ENCODE data around the gene CHRNA9. TPM values are rescaled to one million over a fixed set of nuclear protein-coding genes. Genes with fewer than 3 reads are reported as not detected.
"Not testable (repeated sequence)": the region's sequence is repeated elsewhere in the genome, so short reads cannot be mapped to it uniquely, and the experiment has no call there.

The CHRNA9 gene
- total RNA-seq, 1 donor from 2014 or later, result not detected

DNA sequence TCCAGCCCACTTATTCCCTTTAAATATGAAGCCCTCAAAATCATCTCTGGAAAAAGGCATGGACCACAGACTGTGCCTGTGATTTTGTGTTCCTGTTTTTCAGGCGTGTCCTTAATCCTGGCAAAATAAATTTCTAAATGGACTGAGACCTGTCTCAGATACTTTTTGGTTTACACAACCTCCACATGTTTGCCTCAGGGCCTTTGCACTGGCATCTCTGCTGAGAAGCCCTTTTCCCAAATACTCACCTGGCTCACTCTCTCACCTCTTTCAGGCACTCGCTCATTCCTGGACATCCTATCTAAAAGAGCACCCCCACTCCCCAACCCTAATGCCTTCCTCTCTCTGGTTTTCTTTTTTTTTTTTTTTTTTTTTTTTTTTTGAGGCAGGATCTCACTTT is 40.5 kb downstream of the CHRNA9 start:
- no peaks in the 10 kb centered on the region for H3K4me1 ChIP-seq (ENCODE audit: control insufficient read depth in 3 of 3, insufficient read depth in 3 of 3, low read length in 3 of 3)
- H3K9ac ChIP-seq (ENCODE audit: low read depth in 1 of 3, low read length in 3 of 3), result no peak overlapping the region
- H3K27ac ChIP-seq (ENCODE audit: low read depth, low read length), result no peak overlapping the region
- no peaks in the 10 kb centered on the region for H3K36me3 ChIP-seq (ENCODE audit: control insufficient read depth in 3 of 3, insufficient read depth in 3 of 3, low read length in 3 of 3)
- H3K27me3 ChIP-seq (ENCODE audit: control insufficient read depth in 3 of 3, insufficient read depth in 3 of 3, low read length in 3 of 3), result no peaks in the 10 kb centered on the region
- no peak overlapping the region for H3K4me3 ChIP-seq (ENCODE audit: low read length in 3 of 3)
- H3K9me3 ChIP-seq (ENCODE audit: control insufficient read depth in 3 of 3, low read length in 3 of 3), result no peaks in the 10 kb centered on the region

GRCh38 chr4:40377512-40378365 is 42.6 kb downstream of the CHRNA9 start:
- H3K4me3 ChIP-seq (ENCODE audit: low read length in 3 of 3), result no peak overlapping the region
- H3K27me3 ChIP-seq (ENCODE audit: control insufficient read depth in 3 of 3, insufficient read depth in 3 of 3, low read length in 3 of 3), result no peaks in the 10 kb centered on the region
- H3K4me1 ChIP-seq (ENCODE audit: control insufficient read depth in 3 of 3, insufficient read depth in 3 of 3, low read length in 3 of 3), result no peaks in the 10 kb centered on the region
- no peaks in the 10 kb centered on the region for H3K9me3 ChIP-seq (ENCODE audit: control insufficient read depth in 3 of 3, low read length in 3 of 3)
- H3K9ac ChIP-seq (ENCODE audit: low read depth in 1 of 3, low read length in 3 of 3), result no peak overlapping the region
- H3K36me3 ChIP-seq (ENCODE audit: control insufficient read depth in 3 of 3, insufficient read depth in 3 of 3, low read length in 3 of 3), result no peaks in the 10 kb centered on the region
- no peak overlapping the region for H3K27ac ChIP-seq (ENCODE audit: low read depth, low read length)

- H3K27ac ChIP-seq (ENCODE audit: low read depth, low read length), result no peak overlapping the region
- H3K4me1 ChIP-seq (ENCODE audit: control insufficient read depth in 3 of 3, insufficient read depth in 3 of 3, low read length in 3 of 3), result no peaks in the 10 kb centered on the region
- no peaks in the 10 kb centered on the region for H3K36me3 ChIP-seq (ENCODE audit: control insufficient read depth in 3 of 3, insufficient read depth in 3 of 3, low read length in 3 of 3)
- no peaks in the 10 kb centered on the region for H3K9me3 ChIP-seq (ENCODE audit: control insufficient read depth in 3 of 3, low read length in 3 of 3)
- H3K4me3 ChIP-seq (ENCODE audit: low read length in 3 of 3), result no peak overlapping the region
- no peaks in the 10 kb centered on the region for H3K27me3 ChIP-seq (ENCODE audit: control insufficient read depth in 3 of 3, insufficient read depth in 3 of 3, low read length in 3 of 3)
- H3K9ac ChIP-seq (ENCODE audit: low read depth in 1 of 3, low read length in 3 of 3), result no peak overlapping the region
Observed at GRCh38 chr4:40378619-40379018, 43.5 kb downstream of the CHRNA9 start.

- H3K4me1 ChIP-seq (ENCODE audit: control insufficient read depth in 3 of 3, insufficient read depth in 3 of 3, low read length in 3 of 3), result no peaks in the 10 kb centered on the region
- H3K4me3 ChIP-seq (ENCODE audit: low read length in 3 of 3), result no peak overlapping the region
- no peaks in the 10 kb centered on the region for H3K9me3 ChIP-seq (ENCODE audit: control insufficient read depth in 3 of 3, low read length in 3 of 3)
- no peaks in the 10 kb centered on the region for H3K27me3 ChIP-seq (ENCODE audit: control insufficient read depth in 3 of 3, insufficient read depth in 3 of 3, low read length in 3 of 3)
- no peaks in the 10 kb centered on the region for H3K36me3 ChIP-seq (ENCODE audit: control insufficient read depth in 3 of 3, insufficient read depth in 3 of 3, low read length in 3 of 3)
- no peak overlapping the region for H3K27ac ChIP-seq (ENCODE audit: low read depth, low read length)
- no peak overlapping the region for H3K9ac ChIP-seq (ENCODE audit: low read depth in 1 of 3, low read length in 3 of 3)
Observed at GRCh38 chr4:40379248-40379647, 44.1 kb downstream of the CHRNA9 start.

DNA sequence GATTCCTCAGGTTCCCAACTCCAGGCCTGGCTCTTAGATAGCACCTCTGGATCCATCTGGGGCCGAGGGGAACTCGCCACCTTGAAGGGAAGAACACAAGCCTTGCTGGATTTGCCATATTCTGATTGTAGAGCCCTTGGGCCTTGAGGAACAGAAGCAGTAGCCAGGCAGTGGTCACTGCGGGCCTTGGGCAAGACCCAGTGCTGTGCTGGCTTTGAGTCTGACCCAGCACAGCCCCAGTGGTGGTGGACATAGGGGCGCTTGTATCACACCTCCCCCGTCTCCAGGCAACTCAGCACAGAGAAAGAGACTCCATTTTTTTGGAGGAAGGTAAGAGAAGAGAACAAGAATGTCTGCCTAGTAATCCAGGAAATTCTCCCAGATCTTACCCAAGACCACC is 45.5 kb downstream of the CHRNA9 start:
- H3K9me3 ChIP-seq (ENCODE audit: control insufficient read depth in 3 of 3, low read length in 3 of 3), result no peaks in the 10 kb centered on the region
- H3K4me3 ChIP-seq (ENCODE audit: low read length in 3 of 3), result no peak overlapping the region
- H3K9ac ChIP-seq (ENCODE audit: low read depth in 1 of 3, low read length in 3 of 3), result no peak overlapping the region
- no peaks in the 10 kb centered on the region for H3K36me3 ChIP-seq (ENCODE audit: control insufficient read depth in 3 of 3, insufficient read depth in 3 of 3, low read length in 3 of 3)
- H3K4me1 ChIP-seq (ENCODE audit: control insufficient read depth in 3 of 3, insufficient read depth in 3 of 3, low read length in 3 of 3), result no peaks in the 10 kb centered on the region
- no peak overlapping the region for H3K27ac ChIP-seq (ENCODE audit: low read depth, low read length)
- H3K27me3 ChIP-seq (ENCODE audit: control insufficient read depth in 3 of 3, insufficient read depth in 3 of 3, low read length in 3 of 3), result no peaks in the 10 kb centered on the region

DNA sequence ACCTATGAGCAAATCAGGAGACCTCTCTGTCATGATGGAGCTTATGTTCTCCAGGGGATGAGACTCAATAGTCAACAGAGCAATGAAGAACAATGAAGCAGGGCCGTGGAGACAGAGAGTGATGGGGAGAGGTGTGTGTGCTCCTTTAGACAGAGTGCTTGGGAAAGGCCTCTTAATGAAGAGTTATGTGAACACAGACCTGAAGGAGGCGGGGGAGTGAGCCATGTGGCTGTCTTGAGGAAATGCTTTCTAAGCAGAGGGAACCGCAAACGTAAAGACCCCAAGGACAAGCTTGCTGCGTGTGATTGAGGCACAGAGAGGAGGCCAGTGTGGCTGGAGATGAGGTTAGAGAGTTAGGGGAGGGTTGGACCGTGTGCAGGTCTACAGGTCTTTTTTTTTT is 53.1 kb downstream of the CHRNA9 start:
- H3K9ac ChIP-seq (ENCODE audit: low read depth in 1 of 3, low read length in 3 of 3), result no peak overlapping the region
- no peaks in the 10 kb centered on the region for H3K27me3 ChIP-seq (ENCODE audit: control insufficient read depth in 3 of 3, insufficient read depth in 3 of 3, low read length in 3 of 3)
- no peaks in the 10 kb centered on the region for H3K4me1 ChIP-seq (ENCODE audit: control insufficient read depth in 3 of 3, insufficient read depth in 3 of 3, low read length in 3 of 3)
- no peaks in the 10 kb centered on the region for H3K9me3 ChIP-seq (ENCODE audit: control insufficient read depth in 3 of 3, low read length in 3 of 3)
- H3K36me3 ChIP-seq (ENCODE audit: control insufficient read depth in 3 of 3, insufficient read depth in 3 of 3, low read length in 3 of 3), result no peaks in the 10 kb centered on the region
- H3K4me3 ChIP-seq (ENCODE audit: low read length in 3 of 3), result no peak overlapping the region
- H3K27ac ChIP-seq (ENCODE audit: low read depth, low read length), result no peak overlapping the region

- Histone ChIP-seq H3K4me1 (ENCODE audit: control insufficient read depth in 3 of 3, insufficient read depth in 3 of 3, low read length in 3 of 3) (no peaks in the 10 kb centered on the region), H3K4me3 (ENCODE audit: low read length in 3 of 3) (no peak overlapping the region), H3K9ac (ENCODE audit: low read depth in 1 of 3, low read length in 3 of 3) (no peak overlapping the region), H3K36me3 (ENCODE audit: control insufficient read depth in 3 of 3, insufficient read depth in 3 of 3, low read length in 3 of 3) (no peaks in the 10 kb centered on the region), H3K9me3 (ENCODE audit: control insufficient read depth in 3 of 3, low read length in 3 of 3) (no peaks in the 10 kb centered on the region), H3K27ac (ENCODE audit: low read depth, low read length) (no peak overlapping the region), H3K27me3 (ENCODE audit: control insufficient read depth in 3 of 3, insufficient read depth in 3 of 3, low read length in 3 of 3) (no peaks in the 10 kb centered on the region)
Observed at GRCh38 chr4:40389986-40390385, 54.9 kb downstream of the CHRNA9 start.

GRCh38 chr4:40392241-40392640 is 57.1 kb downstream of the CHRNA9 start:
- not testable (repeated sequence) for H3K27ac ChIP-seq (ENCODE audit: low read depth, low read length); H3K27me3 ChIP-seq (ENCODE audit: control insufficient read depth in 3 of 3, insufficient read depth in 3 of 3, low read length in 3 of 3); H3K9me3 ChIP-seq (ENCODE audit: control insufficient read depth in 3 of 3, low read length in 3 of 3); H3K9ac ChIP-seq (ENCODE audit: low read depth in 1 of 3, low read length in 3 of 3); H3K4me3 ChIP-seq (ENCODE audit: low read length in 3 of 3); H3K36me3 ChIP-seq (ENCODE audit: control insufficient read depth in 3 of 3, insufficient read depth in 3 of 3, low read length in 3 of 3)
- H3K4me1 ChIP-seq (ENCODE audit: control insufficient read depth in 3 of 3, insufficient read depth in 3 of 3, low read length in 3 of 3), result peaks cover 6 to 13% (median 13%) of the 10 kb centered on the region in 3 donors

GRCh38 chr4:40394236-40394635 is 59.1 kb downstream of the CHRNA9 start:
- Histone ChIP-seq H3K9ac (ENCODE audit: low read depth in 1 of 3, low read length in 3 of 3) (no peak overlapping the region), H3K27ac (ENCODE audit: low read depth, low read length) (no peak overlapping the region), H3K4me1 (ENCODE audit: control insufficient read depth in 3 of 3, insufficient read depth in 3 of 3, low read length in 3 of 3) (peaks cover 6 to 13% (median 13%) of the 10 kb centered on the region in 3 donors), H3K9me3 (ENCODE audit: control insufficient read depth in 3 of 3, low read length in 3 of 3) (no peaks in the 10 kb centered on the region), H3K27me3 (ENCODE audit: control insufficient read depth in 3 of 3, insufficient read depth in 3 of 3, low read length in 3 of 3) (no peaks in the 10 kb centered on the region), H3K4me3 (ENCODE audit: low read length in 3 of 3) (no peak overlapping the region), H3K36me3 (ENCODE audit: control insufficient read depth in 3 of 3, insufficient read depth in 3 of 3, low read length in 3 of 3) (no peaks in the 10 kb centered on the region)

- H3K27ac ChIP-seq (ENCODE audit: low read depth, low read length), result no peak overlapping the region
- H3K4me3 ChIP-seq (ENCODE audit: low read length in 3 of 3), result peak overlapping the region in 1 of 3 donors; percentile 24
- H3K9ac ChIP-seq (ENCODE audit: low read depth in 1 of 3, low read length in 3 of 3), result no peak overlapping the region
- H3K9me3 ChIP-seq (ENCODE audit: control insufficient read depth in 3 of 3, low read length in 3 of 3), result no peaks in the 10 kb centered on the region
- no peaks in the 10 kb centered on the region for H3K27me3 ChIP-seq (ENCODE audit: control insufficient read depth in 3 of 3, insufficient read depth in 3 of 3, low read length in 3 of 3)
- peaks cover 6 to 13% (median 13%) of the 10 kb centered on the region in 3 donors for H3K4me1 ChIP-seq (ENCODE audit: control insufficient read depth in 3 of 3, insufficient read depth in 3 of 3, low read length in 3 of 3)
- H3K36me3 ChIP-seq (ENCODE audit: control insufficient read depth in 3 of 3, insufficient read depth in 3 of 3, low read length in 3 of 3), result no peaks in the 10 kb centered on the region
Observed at GRCh38 chr4:40395166-40395900, 60.2 kb downstream of the CHRNA9 start.
